ENCODE results near the gene DNMT3A.
A peak's percentile ranks its signal among the peaks of the same experiment; 100 is the strongest.

The DNMT3A gene

GRCh38 chr2:25324251-25324650 lies 17.5 kb downstream of the DNMT3A start:
- no peak for DNase-seq

GRCh38 chr2:25323610-25324189 lies 18.0 kb downstream of the DNMT3A start:
- DNase-seq, result no peak

- peak; percentile 49 for DNase-seq
Observed at GRCh38 chr2:25323042-25323514, 18.6 kb downstream of the DNMT3A start.

- no peak for DNase-seq
Observed at GRCh38 chr2:25322312-25322711, 19.4 kb downstream of the DNMT3A start.

GRCh38 chr2:25320077-25320476 lies 21.6 kb downstream of the DNMT3A start:
- no peak for DNase-seq

DNA sequence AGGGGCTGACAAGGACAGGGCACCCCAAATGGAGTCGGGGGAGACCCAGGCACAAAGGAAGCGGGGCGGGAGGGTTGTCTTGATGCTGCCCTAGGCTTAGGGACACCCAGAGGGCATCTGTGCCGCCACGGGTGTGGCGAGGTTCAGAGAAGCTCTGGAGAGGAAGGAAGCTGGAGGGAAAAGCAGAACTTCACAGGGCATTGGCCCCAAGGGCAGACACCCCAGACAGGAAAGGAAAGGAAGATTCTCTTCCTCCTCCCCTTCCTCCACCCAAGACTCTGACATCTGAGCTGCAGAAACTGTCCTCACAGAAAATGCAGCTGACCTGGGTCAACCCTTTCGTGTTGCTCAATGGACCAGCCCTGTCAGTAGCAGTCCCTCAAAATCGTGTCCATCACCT lies 25.6 kb downstream of the DNMT3A start:
- DNase-seq, result peak; percentile 53

- no peak for DNase-seq
Observed at GRCh38 chr2:25315316-25315680, 26.4 kb downstream of the DNMT3A start.

GRCh38 chr2:25314514-25315315 lies 27.0 kb downstream of the DNMT3A start:
- DNase-seq, result peak; percentile 49

- no peak for DNase-seq
Observed at GRCh38 chr2:25313711-25314513, 27.8 kb downstream of the DNMT3A start.

DNA sequence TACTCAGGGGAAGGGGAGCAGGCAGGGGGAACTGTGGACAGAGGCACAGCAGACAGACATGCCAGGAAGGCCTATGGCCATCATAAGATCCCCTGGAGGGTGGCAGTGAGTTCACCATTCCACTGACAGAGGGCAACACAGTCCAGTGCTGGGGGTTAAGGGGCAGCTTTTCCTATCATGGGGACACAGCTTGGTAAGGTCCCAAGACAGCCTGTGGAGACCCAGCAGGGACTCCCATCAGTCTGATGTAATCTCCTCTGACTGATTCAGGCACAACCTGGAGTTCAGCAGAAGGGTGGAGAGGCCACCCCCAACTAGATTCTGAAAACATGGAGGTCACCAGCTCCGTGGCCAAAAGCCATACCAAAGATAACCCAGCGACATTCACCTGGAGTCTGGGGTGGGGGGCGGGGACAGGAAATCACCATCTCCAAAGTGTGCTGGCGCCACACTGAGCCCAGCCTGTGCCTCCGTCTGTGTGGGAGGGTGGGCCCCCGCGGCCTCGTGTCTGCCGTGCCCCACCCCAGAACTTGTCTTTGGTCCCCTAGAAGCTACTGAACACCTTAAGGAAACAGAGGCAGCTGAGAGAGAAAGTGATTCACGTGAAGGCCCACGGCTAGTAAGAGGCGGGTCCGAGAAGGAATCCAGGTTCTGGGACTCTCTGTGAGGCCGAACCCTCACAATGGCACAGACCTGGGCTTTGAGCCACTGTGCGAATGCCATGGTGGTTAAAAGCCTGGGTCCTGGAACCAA lies 28.6 kb downstream of the DNMT3A start:
- no peak for DNase-seq

DNA sequence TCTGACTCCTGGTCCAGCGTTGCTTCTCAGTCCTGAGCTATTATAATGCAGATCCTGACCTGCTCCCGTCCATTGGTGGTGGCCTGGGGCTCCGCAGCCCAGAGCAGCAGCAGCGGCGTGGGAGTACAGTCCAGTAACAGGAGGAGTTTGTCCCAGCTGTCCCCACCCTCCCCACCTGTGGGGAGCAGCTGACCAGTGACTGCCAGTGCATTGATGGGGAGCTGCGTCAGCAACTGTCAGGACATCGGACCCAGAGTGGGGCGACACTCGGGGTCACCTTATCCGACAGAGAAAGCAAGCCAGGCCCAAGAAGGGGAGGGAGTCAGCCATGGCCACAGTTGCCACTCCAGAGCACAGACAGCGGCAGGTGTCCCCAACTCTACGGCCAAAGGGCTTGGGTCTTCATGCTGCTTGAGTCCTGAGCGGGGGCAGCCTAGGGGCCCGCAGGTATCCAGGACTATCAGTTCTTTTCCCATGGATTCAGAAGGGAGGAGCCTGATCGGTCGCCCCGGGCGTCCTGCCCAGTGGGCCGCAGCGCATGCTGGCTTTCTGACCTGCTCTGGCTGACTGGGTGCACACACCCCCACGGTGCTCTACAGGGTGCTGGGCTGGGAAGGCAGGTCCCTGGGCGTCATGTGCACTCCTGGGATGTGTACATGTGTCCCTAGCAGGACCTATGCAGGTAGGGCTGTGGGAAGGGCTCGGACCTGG lies 29.7 kb downstream of the DNMT3A start:
- no peak for DNase-seq

- DNase-seq, result no peak
Observed at GRCh38 chr2:25310965-25311864, 30.5 kb downstream of the DNMT3A start.

- DNase-seq, result no peak
Observed at GRCh38 chr2:25310709-25310964, 31.1 kb downstream of the DNMT3A start.

GRCh38 chr2:25309402-25309801 lies 32.3 kb downstream of the DNMT3A start:
- DNase-seq, result peak; percentile 60

DNA sequence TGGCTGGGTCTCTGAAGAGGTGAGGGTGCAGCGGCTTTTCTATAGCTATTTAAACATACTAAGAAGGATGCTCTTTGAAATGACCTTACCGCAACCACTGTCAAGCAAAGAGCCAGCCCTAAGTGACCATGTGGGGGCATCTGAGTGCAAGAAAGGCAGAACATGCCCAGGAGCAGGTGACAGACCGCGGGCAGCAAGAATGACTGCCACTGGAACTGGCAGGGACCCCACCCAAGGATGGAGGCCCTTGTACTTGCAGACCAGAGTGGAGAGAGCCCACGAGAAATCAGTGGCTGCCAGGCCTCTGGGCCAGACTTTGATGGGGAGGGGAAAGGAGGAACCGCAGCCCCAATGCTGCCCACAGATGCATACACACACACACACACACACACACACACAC lies 33.1 kb downstream of the DNMT3A start:
- DNase-seq, result no peak

GRCh38 chr2:25307949-25308557 lies 33.7 kb downstream of the DNMT3A start:
- no peak for DNase-seq

- DNase-seq, result no peak
Observed at GRCh38 chr2:25306777-25307368, 34.9 kb downstream of the DNMT3A start.

DNA sequence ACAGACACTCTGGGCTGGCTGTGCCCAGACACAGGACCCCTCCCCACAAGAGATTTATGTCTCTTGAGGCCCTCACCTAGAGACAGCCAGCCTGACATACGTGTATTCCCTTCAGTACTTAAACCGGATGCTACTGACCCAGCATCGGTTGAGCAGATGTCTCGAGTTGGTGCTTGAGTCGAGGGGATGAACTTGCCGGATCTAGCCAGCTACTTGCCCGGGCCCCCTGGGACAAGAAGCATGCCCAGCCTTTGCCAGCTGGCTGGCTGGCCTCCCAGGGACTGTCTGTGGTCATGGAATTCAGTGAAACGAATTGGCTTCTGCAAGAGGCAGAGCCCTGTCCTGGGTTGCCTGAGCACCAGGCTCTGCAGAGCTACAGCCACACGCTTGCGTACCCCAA lies 36.0 kb downstream of the DNMT3A start:
- no peak for DNase-seq

DNA sequence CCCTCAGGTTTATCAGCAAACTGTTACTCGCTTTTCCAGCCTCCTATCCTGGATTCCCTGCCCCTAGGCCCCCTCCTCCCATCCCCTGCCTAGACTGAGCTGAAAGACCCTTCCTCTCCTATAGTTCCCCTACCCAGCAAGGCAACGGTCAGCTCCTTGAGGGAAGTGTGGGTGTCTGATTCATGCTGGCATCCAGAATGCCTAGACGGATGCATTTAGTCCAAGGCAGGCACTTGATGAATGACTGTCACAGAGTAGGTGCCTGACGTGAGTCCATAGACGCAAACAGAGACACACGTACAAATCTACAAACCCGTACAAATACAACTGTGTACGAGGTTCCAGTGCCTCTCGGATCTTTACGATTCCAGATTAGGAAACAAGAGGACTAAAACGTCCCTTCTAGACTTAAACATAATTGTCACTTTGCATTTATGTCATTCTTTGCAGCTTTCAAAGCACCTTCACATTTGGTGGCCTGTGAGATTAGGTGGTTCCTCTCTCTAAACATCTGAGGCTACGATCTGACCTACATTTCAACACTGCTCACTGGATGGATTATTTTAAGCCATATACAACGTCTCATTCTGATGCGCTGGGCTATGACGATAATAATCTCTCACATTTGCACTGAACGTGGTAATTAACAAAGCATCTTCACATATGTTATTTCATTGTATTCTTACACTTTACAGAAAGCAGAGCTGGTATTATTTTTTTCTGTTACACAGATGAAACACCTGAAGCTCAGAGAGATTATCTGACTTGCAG lies 36.7 kb downstream of the DNMT3A start:
- no peak for DNase-seq

- DNase-seq, result no peak
Observed at GRCh38 chr2:25304321-25304720, 37.4 kb downstream of the DNMT3A start.
